Endothelial cell of umbilical vein (primary cell): ENCODE results near the gene ELMO1. TPM values are rescaled to one million over a fixed set of nuclear protein-coding genes. Genes with fewer than 3 reads are reported as not detected.

Experiments
- BruUV-seq: library from RNA; stranded (reverse); fragments of 400-500 nt; replicated peaks from 2 replicates; lab custom pipeline; 2021; lab: Mats Ljungman, UMichigan
- CTCF ChIA-PET: fragments of 300-600, 350-600 bp; sonication (Branson Sonifier 250); formaldehyde crosslinking; loops from one replicate; lab custom pipeline; 2021; ENCODE audit warnings: antibody characterized with exemption, inconsistent platforms; lab: Charles Lee
- POLR2A ChIA-PET: fragments of 300-600, 350-600 bp; sonication (Branson Sonifier 250); formaldehyde crosslinking; loops from one replicate; lab custom pipeline; 2021; ENCODE audit warnings: antibody characterized with exemption, inconsistent platforms; lab: Charles Lee
- DNase-seq: peaks from one replicate; pipeline ENCODE4 v3.0.0-alpha.2; 2011; ENCODE audit warnings: low read depth, low spot score
- FAIRE-seq: peaks from 2 replicates; lab custom pipeline; 2011; peaks lifted over from hg19 to GRCh38; lab: Jason Lieb, UNC
- H2AFZ ChIP-seq: 2 replicates; pipeline ENCODE4 v1.6.0; 2012; ENCODE audit warnings: low read depth, low read length, control low read depth, inconsistent platforms
- H3K27ac ChIP-seq: 2 replicates; pipeline ENCODE4 v1.5.1; 2011; ENCODE audit warnings: low read depth, mild to moderate bottlenecking, control low read depth, low read length, moderate library complexity; ENCODE audit not compliant: insufficient read depth
- H3K27me3 ChIP-seq, 2 experiments: 2 replicates each; pipeline versions ENCODE4 v1.6.0 to v1.6.1; 2011; ENCODE audit warnings: low read length in 2 of 2, mixed read lengths in 1 of 2; ENCODE audit not compliant: control insufficient read depth in 2 of 2, insufficient read depth in 2 of 2
- H3K36me3 ChIP-seq, 2 experiments: 2 replicates in 1 of 2; 3 replicates in 1 of 2; pipeline ENCODE4 v1.5.1; 2011; ENCODE audit warnings: low read length in 2 of 2, mild to moderate bottlenecking in 1 of 2, moderate library complexity in 1 of 2; ENCODE audit not compliant: control insufficient read depth in 2 of 2, insufficient read depth in 2 of 2; ENCODE audit errors: extremely low read depth in 1 of 2
- H3K4me1 ChIP-seq: 3 replicates; pipeline ENCODE4 v1.5.1; 2011; ENCODE audit warnings: mild to moderate bottlenecking, low read length; ENCODE audit not compliant: control insufficient read depth, insufficient read depth; ENCODE audit errors: extremely low read depth
- H3K4me2 ChIP-seq: 2 replicates; pipeline ENCODE4 v1.6.1; 2011; ENCODE audit warnings: low read length, control low read depth, mixed read lengths; ENCODE audit not compliant: insufficient read depth
- H3K4me3 ChIP-seq, 3 experiments: fragments of 200-600 bp in 1 of 3; sonication (generic), shearing (Covaris generic) in 1 of 3; replicated peaks in 1 of 3; 2 replicates each; pipeline ENCODE4 v1.5.1; 2011 to 2016; ENCODE audit warnings: control low read depth in 3 of 3, low read length in 3 of 3, mild to moderate bottlenecking in 2 of 3, inconsistent platforms in 1 of 3, low read depth in 1 of 3, moderate library complexity in 1 of 3; ENCODE audit not compliant: insufficient read depth in 1 of 3
- H3K79me2 ChIP-seq: 2 replicates; pipeline ENCODE4 v1.6.0; 2012; ENCODE audit warnings: low read length, inconsistent platforms; ENCODE audit not compliant: control insufficient read depth, insufficient read depth
- H3K9ac ChIP-seq: replicated peaks from 2 replicates; pipeline ENCODE3; 2011; ENCODE audit warnings: low read length, control low read depth; ENCODE audit not compliant: insufficient read depth; ENCODE audit errors: extremely low read depth
- H3K9me1 ChIP-seq: replicated peaks from 3 replicates; pipeline ENCODE4 v1.6.0; 2011; ENCODE audit warnings: mild to moderate bottlenecking, low read length; ENCODE audit not compliant: control insufficient read depth, insufficient read depth; ENCODE audit errors: extremely low read depth
- H3K9me3 ChIP-seq: replicated peaks from 2 replicates; pipeline ENCODE4 v1.5.1; 2012; ENCODE audit warnings: low read length, inconsistent platforms; ENCODE audit not compliant: control insufficient read depth, insufficient read depth
- H4K20me1 ChIP-seq: replicated peaks from 2 replicates; pipeline ENCODE3; 2011; ENCODE audit warnings: mild to moderate bottlenecking, low read length; ENCODE audit not compliant: control insufficient read depth, insufficient read depth; ENCODE audit errors: extremely low read depth
- EZH2 ChIP-seq: IDR thresholded peaks from 2 replicates; pipeline ENCODE4 v1.6.1; 2012; ENCODE audit warnings: borderline replicate concordance, low read depth, mild to moderate bottlenecking, moderate library complexity, low read length, inconsistent platforms; ENCODE audit not compliant: severe bottlenecking
- FOS ChIP-seq: IDR thresholded peaks from 2 replicates; pipeline ENCODE4 v1.6.1; 2011; ENCODE audit warnings: mild to moderate bottlenecking, low read length, moderate library complexity, borderline replicate concordance; ENCODE audit not compliant: insufficient read depth
- GATA2 ChIP-seq: IDR thresholded peaks from 2 replicates; pipeline ENCODE4 v1.7.0; 2011; ENCODE audit warnings: low read depth, mild to moderate bottlenecking, moderate library complexity, mixed read lengths, low read length; ENCODE audit not compliant: insufficient read length, insufficient read depth
- JUN ChIP-seq: IDR thresholded peaks from 2 replicates; pipeline ENCODE4 v1.6.1; 2011; ENCODE audit warnings: borderline replicate concordance, low read depth; ENCODE audit not compliant: insufficient read length, insufficient read depth
- MYC ChIP-seq: IDR thresholded peaks from one replicate; pipeline ENCODE4 v1.6.1; 2011; ENCODE audit warnings: mild to moderate bottlenecking, low read depth, low read length
- POLR2A ChIP-seq: IDR thresholded peaks from 2 replicates; pipeline ENCODE4 v1.6.1; 2012; ENCODE audit warnings: low read depth, mild to moderate bottlenecking, control low read depth, low read length
- POLR2AphosphoS5 ChIP-seq: IDR thresholded peaks from 2 replicates; pipeline ENCODE4 v1.6.1; 2012; ENCODE audit warnings: low read depth, mild to moderate bottlenecking, control low read depth, low read length, moderate library complexity; ENCODE audit not compliant: insufficient read depth
- dilution Hi-C: fragments of 300-500 bp; cut with MboI; formaldehyde crosslinking; loops from one replicate; pipeline ENCODE4 v1.15.0; 2019; ENCODE audit warnings: low sequenced_read_pairs; ENCODE audit not compliant: extremely low pct_ligation_motif_present
- intact Hi-C: fragments of 100-400 bp; cut with micrococcal nuclease; formaldehyde crosslinking; loops from one replicate; pipeline ENCODE4 v1.10.0; 2022
- polyA plus RNA-seq, 4 experiments: library from polyadenylated mRNA; depleted of rRNA in 3 of 4; stranded (reverse) in 3 of 4; unstranded in 1 of 4; fragments of >200 nt; gene quantifications; 2 replicates each; pipeline versions ENCODE4 v1.2.1 to v1.2.3, GENCODE V29; 2011 to 2012; ENCODE audit warnings: missing spikeins in 1 of 4
- total RNA-seq: library from RNA; stranded (reverse); gene quantifications from 2 replicates; pipeline ENCODE4 v1.2.3, GENCODE V29; 2021
- TF ChIP-seq, protein P1 (sequence below), 2 donors: IDR thresholded peaks; 1 replicate in 1 of 2; 2 replicates in 1 of 2; pipeline ENCODE4 v1.5.1; 2011; ENCODE audit warnings: low read length in 2 of 2, mild to moderate bottlenecking in 2 of 2, moderate library complexity in 2 of 2, control low read depth in 1 of 2, inconsistent platforms in 1 of 2, low read depth in 1 of 2; ENCODE audit not compliant: insufficient read depth in 1 of 2; ENCODE audit errors: extremely low read depth in 1 of 2
- TF ChIP-seq, protein P2 (sequence below): IDR thresholded peaks from 2 replicates; pipeline ENCODE4 v1.6.1; 2011; ENCODE audit not compliant: insufficient read depth, insufficient read length

ELMO1 gene
- total and polyA plus RNA-seq, 2 donors (not counting 3 experiments of a cell fraction or from before 2014, with no cell fraction given) = 17.0 to 30.6 TPM

DNA sequence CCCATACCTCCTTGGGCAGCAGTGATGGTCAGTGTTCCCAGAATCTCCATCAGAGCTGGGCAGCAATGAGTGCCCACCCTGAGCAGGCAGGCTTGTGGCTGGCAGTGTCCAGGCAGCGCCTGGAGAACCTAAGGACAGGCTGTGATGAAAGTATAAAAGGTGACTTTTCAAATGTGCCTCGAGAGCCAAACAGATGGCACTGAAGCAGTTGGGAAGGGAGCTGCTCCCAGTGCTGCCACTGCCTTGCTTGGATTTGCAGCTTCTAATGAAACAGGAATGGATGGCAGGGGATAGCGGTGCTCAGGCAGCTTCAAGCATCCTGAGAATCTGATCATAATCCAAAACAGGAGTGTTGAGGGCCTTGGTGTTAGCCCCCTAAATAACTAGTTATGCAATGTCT is 544.6 kb downstream of the ELMO1 start:
- Histone ChIP-seq H3K27me3 (no peaks in the 10 kb centered on the region), H3K4me2 (no peak overlapping the region), H3K4me3 (no peak overlapping the region), H3K9me1 (no peaks in the 10 kb centered on the region), H3K4me1 (no peaks in the 10 kb centered on the region), H3K9ac (no peak overlapping the region), H2AFZ (no peak overlapping the region), H3K27ac (no peak overlapping the region), H3K79me2 (no peaks in the 10 kb centered on the region), H3K36me3 (no peaks in the 10 kb centered on the region), H4K20me1 (no peaks in the 10 kb centered on the region), H3K9me3 (no peaks in the 10 kb centered on the region)
- intact Hi-C loops (no loop called here), dilution Hi-C loops (no loop called here)
- no peak for FAIRE-seq
- no peak for DNase-seq
- ChIA-PET POLR2A (no interaction called here), CTCF (interaction anchor here (1.0 kb wide), 1 partner anchor 63 kb away, joined by 3 read pairs; no protein-coding TSS in a partner anchor)
- BruUV-seq = no TSS peak
- TF ChIP-seq MYC (no peak), FOS (no peak), EZH2 (no peak), POLR2AphosphoS5 (no peak), GATA2 (no peak), JUN (no peak), POLR2A (no peak)
- TF ChIP-seq, protein P1, sequence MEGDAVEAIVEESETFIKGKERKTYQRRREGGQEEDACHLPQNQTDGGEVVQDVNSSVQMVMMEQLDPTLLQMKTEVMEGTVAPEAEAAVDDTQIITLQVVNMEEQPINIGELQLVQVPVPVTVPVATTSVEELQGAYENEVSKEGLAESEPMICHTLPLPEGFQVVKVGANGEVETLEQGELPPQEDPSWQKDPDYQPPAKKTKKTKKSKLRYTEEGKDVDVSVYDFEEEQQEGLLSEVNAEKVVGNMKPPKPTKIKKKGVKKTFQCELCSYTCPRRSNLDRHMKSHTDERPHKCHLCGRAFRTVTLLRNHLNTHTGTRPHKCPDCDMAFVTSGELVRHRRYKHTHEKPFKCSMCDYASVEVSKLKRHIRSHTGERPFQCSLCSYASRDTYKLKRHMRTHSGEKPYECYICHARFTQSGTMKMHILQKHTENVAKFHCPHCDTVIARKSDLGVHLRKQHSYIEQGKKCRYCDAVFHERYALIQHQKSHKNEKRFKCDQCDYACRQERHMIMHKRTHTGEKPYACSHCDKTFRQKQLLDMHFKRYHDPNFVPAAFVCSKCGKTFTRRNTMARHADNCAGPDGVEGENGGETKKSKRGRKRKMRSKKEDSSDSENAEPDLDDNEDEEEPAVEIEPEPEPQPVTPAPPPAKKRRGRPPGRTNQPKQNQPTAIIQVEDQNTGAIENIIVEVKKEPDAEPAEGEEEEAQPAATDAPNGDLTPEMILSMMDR (IDR thresholded peaks at IDR 0.05; ENCODE audit: extremely low read depth in 1 of 2, insufficient read depth in 1 of 2, low read depth in 1 of 2, low read length in 2 of 2) = no peak
- TF ChIP-seq, protein P2, sequence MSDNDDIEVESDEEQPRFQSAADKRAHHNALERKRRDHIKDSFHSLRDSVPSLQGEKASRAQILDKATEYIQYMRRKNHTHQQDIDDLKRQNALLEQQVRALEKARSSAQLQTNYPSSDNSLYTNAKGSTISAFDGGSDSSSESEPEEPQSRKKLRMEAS = no peak
